Measurements from ENCODE around the gene SDC1. TPM values are rescaled to one million over a fixed set of nuclear protein-coding genes. Genes with fewer than 3 reads are reported as not detected.

Gene SDC1
- total RNA-seq, 1 experiment from 2014 or later, result 22.3 TPM

DNA sequence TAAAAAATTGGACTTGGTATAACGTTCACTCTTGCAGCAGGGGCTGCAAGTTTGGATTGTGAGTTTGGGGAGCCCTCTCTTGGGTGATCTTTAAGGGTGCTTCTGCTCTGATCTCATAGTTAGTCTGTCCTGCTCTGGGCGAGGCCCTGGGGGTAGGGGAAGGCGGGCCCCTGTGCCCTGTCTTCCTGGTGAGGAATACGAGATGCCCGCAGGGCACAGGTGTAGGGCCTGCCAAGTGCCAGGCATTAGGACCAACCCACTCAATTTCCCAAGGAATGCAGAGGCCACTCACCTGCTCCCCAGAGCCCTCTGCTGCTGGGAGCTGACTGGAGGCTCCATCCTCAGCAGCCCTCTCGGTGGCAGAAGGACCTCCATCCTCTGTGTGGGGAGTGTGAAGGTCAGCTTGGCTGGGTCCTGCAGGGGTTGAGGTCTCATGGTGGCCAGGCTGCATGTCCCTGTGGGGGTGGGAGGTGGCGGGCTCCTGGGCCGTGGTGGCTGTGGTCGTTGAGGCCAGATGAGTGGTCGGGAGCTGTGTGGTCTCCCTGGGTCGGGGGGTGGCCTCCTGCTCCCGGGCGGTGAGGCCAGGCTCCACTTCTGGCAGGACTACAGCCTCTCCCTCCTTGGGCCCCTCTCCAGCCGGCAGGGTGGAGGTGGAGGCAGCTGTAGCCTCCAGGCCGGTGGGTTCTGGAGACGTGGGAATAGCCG is 21.3 kb downstream of the SDC1 start:
- H4K8ac ChIP-seq (replicated peaks; ENCODE audit: insufficient read length, low read depth, low read length), result no peak overlapping the region
- H4K20me1 ChIP-seq (ENCODE audit: control insufficient read depth, insufficient read depth, insufficient read length), result peaks cover 2% of the 10 kb centered on the region
- H3K79me1 ChIP-seq (ENCODE audit: insufficient read depth, low read depth, low read length, poor library complexity, severe bottlenecking), result peaks cover 4% of the 10 kb centered on the region
- H3K23me2 ChIP-seq (ENCODE audit: insufficient read length, low read depth, low read length, poor library complexity, severe bottlenecking), result no peaks in the 10 kb centered on the region
- no peak overlapping the region for H4K91ac ChIP-seq (ENCODE audit: insufficient read length, low read depth, low read length)
- TF ChIP-seq, protein P1, sequence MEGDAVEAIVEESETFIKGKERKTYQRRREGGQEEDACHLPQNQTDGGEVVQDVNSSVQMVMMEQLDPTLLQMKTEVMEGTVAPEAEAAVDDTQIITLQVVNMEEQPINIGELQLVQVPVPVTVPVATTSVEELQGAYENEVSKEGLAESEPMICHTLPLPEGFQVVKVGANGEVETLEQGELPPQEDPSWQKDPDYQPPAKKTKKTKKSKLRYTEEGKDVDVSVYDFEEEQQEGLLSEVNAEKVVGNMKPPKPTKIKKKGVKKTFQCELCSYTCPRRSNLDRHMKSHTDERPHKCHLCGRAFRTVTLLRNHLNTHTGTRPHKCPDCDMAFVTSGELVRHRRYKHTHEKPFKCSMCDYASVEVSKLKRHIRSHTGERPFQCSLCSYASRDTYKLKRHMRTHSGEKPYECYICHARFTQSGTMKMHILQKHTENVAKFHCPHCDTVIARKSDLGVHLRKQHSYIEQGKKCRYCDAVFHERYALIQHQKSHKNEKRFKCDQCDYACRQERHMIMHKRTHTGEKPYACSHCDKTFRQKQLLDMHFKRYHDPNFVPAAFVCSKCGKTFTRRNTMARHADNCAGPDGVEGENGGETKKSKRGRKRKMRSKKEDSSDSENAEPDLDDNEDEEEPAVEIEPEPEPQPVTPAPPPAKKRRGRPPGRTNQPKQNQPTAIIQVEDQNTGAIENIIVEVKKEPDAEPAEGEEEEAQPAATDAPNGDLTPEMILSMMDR (conservative IDR thresholded peaks at IDR 0.05), result no peak
- no peak overlapping the region for H3K23ac ChIP-seq (ENCODE audit: insufficient read length, low read depth, low read length)
- H3K18ac ChIP-seq (ENCODE audit: insufficient read length, low read depth, low read length), result no peak overlapping the region
- H2BK15ac ChIP-seq (ENCODE audit: low read depth, low read length), result no peak overlapping the region
- no peaks in the 10 kb centered on the region for H3K27me3 ChIP-seq (ENCODE audit: insufficient read depth, low read length)
- no peaks in the 10 kb centered on the region for H3K4me1 ChIP-seq (ENCODE audit: insufficient read depth, low read length)
- no peak overlapping the region for H2BK20ac ChIP-seq (ENCODE audit: low read depth, low read length, poor library complexity, severe bottlenecking)
- H3K27ac ChIP-seq (ENCODE audit: insufficient read length, low read depth, low read length), result no peak overlapping the region
- H4K5ac ChIP-seq (ENCODE audit: insufficient read length, low read depth, low read length), result no peak overlapping the region
- no peaks in the 10 kb centered on the region for H3K27me3 Mint-ChIP-seq (ENCODE audit: low read depth)
- H2AFZ ChIP-seq (ENCODE audit: low read length), result no peak overlapping the region
- no peak overlapping the region for H3K9ac ChIP-seq (ENCODE audit: extremely low read depth, insufficient read length, low read length)
- H3K36me3 Mint-ChIP-seq (ENCODE audit: insufficient read depth in 1 of 3, low read depth in 3 of 3), result peaks cover 27 to 40% (median 38%) of the 10 kb centered on the region in 3 experiments
- no peaks in the 10 kb centered on the region for H3K9me3 ChIP-seq (ENCODE audit: control insufficient read depth, low read depth, low read length)
- H2AK5ac ChIP-seq (ENCODE audit: insufficient read length, low read length), result no peak overlapping the region
- no peak overlapping the region for H3T11ph ChIP-seq (ENCODE audit: low read length)
- no peak overlapping the region for H3K4ac ChIP-seq (ENCODE audit: low read depth, low read length)
- no peak overlapping the region for H3K27ac Mint-ChIP-seq
- no peak overlapping the region for H2BK120ac ChIP-seq (ENCODE audit: low read depth, low read length, poor library complexity, severe bottlenecking)
- H3K79me2 ChIP-seq (ENCODE audit: insufficient read depth, low read length), result peaks cover 2% of the 10 kb centered on the region; the same call in 1 of the 2 replicates
- H2BK5ac ChIP-seq (ENCODE audit: insufficient read length, low read length), result no peak overlapping the region
- H3K9me3 Mint-ChIP-seq, result no peaks in the 10 kb centered on the region; a peak in 1 of 5 replicates
- no peak overlapping the region for H3K56ac ChIP-seq (ENCODE audit: insufficient read length, low read depth, low read length)
- no peak overlapping the region for H3K4me2 ChIP-seq (ENCODE audit: insufficient read depth, insufficient read length, low read length)
- peaks cover 13 to 18% of the 10 kb centered on the region in 2 experiments for H3K4me1 Mint-ChIP-seq
- no CpG with 5 or more reads among the region's 17 CpGs for WGBS (ENCODE audit: extremely low coverage, insufficient read length, low lambda C conversion rate)
- H2BK12ac ChIP-seq (ENCODE audit: insufficient read length, low read depth, low read length), result no peak overlapping the region
- no peak for DNase-seq
- no peak overlapping the region for H3K4me3 Mint-ChIP-seq
- H3K14ac ChIP-seq (ENCODE audit: insufficient read depth, low read length), result no peak overlapping the region; the same call in 1 of the 2 replicates
